ENCODE data around the gene KHK.

DNA sequence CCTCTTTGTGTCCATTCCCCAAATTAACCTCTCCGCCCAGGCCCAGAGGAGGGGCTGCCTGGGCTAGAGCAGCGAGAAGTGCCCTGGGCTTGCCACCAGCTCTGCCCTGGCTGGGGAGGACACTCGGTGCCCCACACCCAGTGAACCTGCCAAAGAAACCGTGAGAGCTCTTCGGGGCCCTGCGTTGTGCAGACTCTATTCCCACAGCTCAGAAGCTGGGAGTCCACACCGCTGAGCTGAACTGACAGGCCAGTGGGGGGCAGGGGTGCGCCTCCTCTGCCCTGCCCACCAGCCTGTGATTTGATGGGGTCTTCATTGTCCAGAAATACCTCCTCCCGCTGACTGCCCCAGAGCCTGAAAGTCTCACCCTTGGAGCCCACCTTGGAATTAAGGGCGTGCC lies 13.5 kb downstream of the KHK start:
- TF ChIP-seq, protein P1, sequence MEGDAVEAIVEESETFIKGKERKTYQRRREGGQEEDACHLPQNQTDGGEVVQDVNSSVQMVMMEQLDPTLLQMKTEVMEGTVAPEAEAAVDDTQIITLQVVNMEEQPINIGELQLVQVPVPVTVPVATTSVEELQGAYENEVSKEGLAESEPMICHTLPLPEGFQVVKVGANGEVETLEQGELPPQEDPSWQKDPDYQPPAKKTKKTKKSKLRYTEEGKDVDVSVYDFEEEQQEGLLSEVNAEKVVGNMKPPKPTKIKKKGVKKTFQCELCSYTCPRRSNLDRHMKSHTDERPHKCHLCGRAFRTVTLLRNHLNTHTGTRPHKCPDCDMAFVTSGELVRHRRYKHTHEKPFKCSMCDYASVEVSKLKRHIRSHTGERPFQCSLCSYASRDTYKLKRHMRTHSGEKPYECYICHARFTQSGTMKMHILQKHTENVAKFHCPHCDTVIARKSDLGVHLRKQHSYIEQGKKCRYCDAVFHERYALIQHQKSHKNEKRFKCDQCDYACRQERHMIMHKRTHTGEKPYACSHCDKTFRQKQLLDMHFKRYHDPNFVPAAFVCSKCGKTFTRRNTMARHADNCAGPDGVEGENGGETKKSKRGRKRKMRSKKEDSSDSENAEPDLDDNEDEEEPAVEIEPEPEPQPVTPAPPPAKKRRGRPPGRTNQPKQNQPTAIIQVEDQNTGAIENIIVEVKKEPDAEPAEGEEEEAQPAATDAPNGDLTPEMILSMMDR (IDR thresholded peaks at IDR 0.05) = no peak
- no peak for TF ChIP-seq POLR2A (IDR thresholded peaks at IDR 0.05)
- TF ChIP-seq EP300 (IDR thresholded peaks at IDR 0.05) = no peak
- no peak for TF ChIP-seq POLR2AphosphoS5 (IDR thresholded peaks at IDR 0.05)
